Progenitor cell of endocrine pancreas (in vitro differentiated cells): Measurements from ENCODE around the gene FYB2. TPM values are rescaled to one million over a fixed set of nuclear protein-coding genes. Genes with fewer than 3 reads are reported as not detected.

Experiments
- DNase-seq: peaks from one replicate; pipeline ENCODE4 v3.0.0; 2021; ENCODE audit warnings: low spot score; ENCODE audit not compliant: unreplicated experiment
- H3K27ac Mint-ChIP-seq: 2 replicates; pipeline ENCODE4 v1.8.0; 2021; ENCODE audit warnings: mild to moderate bottlenecking, moderate library complexity, mixed read lengths
- H3K27me3 Mint-ChIP-seq: 2 replicates; pipeline ENCODE4 v1.8.0; 2021; ENCODE audit warnings: mixed read lengths
- H3K36me3 Mint-ChIP-seq: 2 replicates; pipeline ENCODE4 v1.8.0; 2022; ENCODE audit warnings: mixed read lengths; ENCODE audit not compliant: insufficient read depth
- H3K4me1 Mint-ChIP-seq: 2 replicates; pipeline ENCODE4 v1.8.0; 2021; ENCODE audit warnings: low read depth, mixed read lengths
- H3K4me3 Mint-ChIP-seq: 2 replicates; pipeline ENCODE4 v1.8.0; 2021; ENCODE audit warnings: low read depth, mild to moderate bottlenecking, moderate library complexity, mixed read lengths
- H3K9me3 Mint-ChIP-seq: 2 replicates; pipeline ENCODE4 v1.8.0; 2021; ENCODE audit warnings: low read depth, mixed read lengths
- total RNA-seq: library from RNA; stranded (reverse); gene quantifications from 2 replicates; pipeline ENCODE4 v1.2.1, GENCODE V29; 2021
- TF ChIP-seq, protein P1 (sequence below): fragments of 200-600 bp; sonication (generic); IDR thresholded peaks from one replicate; pipeline ENCODE4 v1.5.0; 2021; ENCODE audit warnings: antibody characterized with exemption, mild to moderate bottlenecking; ENCODE audit not compliant: unreplicated experiment

Gene FYB2
- total RNA-seq, 1 donor from 2014 or later: 9.6 TPM

DNA sequence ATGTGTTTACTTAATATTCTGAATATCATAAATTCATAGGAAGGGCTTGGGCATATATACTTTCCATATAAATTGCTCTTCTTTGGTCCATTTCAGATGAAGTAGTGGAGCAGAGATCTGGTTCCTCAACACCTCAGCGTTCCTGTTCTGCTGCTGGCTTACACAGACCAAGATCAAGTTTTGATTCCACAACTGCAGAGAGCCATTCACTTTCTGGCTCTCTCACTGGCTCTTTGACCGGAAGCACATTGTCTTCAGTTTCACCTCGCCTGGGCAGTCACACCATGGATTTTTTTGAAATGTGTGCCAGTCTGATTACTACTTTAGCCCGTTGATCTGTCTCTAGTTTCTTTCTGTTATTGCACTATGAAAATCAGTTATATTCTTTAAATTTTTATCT is 111.8 kb downstream of the FYB2 start:
- Mint-ChIP-seq H3K4me1 (peaks cover 15% of the 10 kb centered on the region), H3K27me3 (no peaks in the 10 kb centered on the region), H3K36me3 (peaks cover 35% of the 10 kb centered on the region), H3K4me3 (no peak overlapping the region), H3K9me3 (peaks cover 3% of the 10 kb centered on the region), H3K27ac (no peak overlapping the region)
- DNase-seq: no peak
- TF ChIP-seq, protein P1, sequence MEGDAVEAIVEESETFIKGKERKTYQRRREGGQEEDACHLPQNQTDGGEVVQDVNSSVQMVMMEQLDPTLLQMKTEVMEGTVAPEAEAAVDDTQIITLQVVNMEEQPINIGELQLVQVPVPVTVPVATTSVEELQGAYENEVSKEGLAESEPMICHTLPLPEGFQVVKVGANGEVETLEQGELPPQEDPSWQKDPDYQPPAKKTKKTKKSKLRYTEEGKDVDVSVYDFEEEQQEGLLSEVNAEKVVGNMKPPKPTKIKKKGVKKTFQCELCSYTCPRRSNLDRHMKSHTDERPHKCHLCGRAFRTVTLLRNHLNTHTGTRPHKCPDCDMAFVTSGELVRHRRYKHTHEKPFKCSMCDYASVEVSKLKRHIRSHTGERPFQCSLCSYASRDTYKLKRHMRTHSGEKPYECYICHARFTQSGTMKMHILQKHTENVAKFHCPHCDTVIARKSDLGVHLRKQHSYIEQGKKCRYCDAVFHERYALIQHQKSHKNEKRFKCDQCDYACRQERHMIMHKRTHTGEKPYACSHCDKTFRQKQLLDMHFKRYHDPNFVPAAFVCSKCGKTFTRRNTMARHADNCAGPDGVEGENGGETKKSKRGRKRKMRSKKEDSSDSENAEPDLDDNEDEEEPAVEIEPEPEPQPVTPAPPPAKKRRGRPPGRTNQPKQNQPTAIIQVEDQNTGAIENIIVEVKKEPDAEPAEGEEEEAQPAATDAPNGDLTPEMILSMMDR: no peak

DNA sequence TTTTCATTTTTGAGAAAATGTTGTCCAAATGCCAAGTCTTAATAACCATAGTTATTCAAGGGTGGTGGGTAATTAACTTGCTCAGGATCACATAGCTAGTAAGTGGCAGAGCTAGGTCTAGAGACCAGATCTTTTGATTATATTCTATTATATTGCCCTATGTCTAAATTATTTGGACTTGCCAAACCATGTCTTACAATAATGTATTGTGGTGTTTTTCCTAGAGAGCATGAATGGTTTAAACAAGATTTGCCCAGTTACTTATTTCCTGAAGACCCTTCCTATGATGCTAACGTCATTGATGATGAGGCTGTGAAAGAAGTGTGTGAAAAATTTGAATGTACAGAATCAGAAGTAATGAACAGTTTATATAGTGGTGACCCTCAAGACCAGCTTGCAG is 115.5 kb downstream of the FYB2 start:
- peaks cover 4% of the 10 kb centered on the region for H3K4me1 Mint-ChIP-seq

DNA sequence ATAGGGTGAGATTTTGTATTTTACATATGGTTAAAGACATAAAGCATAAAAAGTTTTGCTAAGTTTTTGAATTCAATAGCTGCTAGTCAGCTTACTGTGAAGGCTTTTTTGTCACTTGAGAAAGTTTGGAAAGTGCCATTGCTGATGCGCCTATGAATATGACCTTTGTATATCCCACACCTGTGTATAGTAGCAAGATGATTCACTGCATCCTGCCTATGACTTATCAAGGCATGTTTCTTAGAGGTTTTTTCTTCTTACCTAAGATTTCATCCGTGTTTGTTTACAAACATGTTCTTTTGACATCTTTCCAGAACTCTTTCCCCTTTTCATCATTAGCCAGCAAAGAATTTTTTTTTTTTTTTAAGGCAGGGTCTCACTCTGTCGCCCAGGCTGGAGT is 122.5 kb downstream of the FYB2 start:
- Mint-ChIP-seq H3K27me3 (no peaks in the 10 kb centered on the region), H3K36me3 (peaks cover 26% of the 10 kb centered on the region), H3K4me1 (no peaks in the 10 kb centered on the region), H3K27ac (no peak overlapping the region), H3K4me3 (no peak overlapping the region), H3K9me3 (peaks cover 11% of the 10 kb centered on the region)
- no peak for DNase-seq
- TF ChIP-seq, protein P1: no peak

More for the DNA sequence above, 115.5 kb downstream of the FYB2 start:
- Mint-ChIP-seq H3K27ac (no peak overlapping the region), H3K9me3 (peaks cover 14% of the 10 kb centered on the region), H3K4me3 (no peak overlapping the region), H3K36me3 (peaks cover 50% of the 10 kb centered on the region), H3K27me3 (no peaks in the 10 kb centered on the region)
- DNase-seq: no peak
- TF ChIP-seq, protein P1: no peak

DNA sequence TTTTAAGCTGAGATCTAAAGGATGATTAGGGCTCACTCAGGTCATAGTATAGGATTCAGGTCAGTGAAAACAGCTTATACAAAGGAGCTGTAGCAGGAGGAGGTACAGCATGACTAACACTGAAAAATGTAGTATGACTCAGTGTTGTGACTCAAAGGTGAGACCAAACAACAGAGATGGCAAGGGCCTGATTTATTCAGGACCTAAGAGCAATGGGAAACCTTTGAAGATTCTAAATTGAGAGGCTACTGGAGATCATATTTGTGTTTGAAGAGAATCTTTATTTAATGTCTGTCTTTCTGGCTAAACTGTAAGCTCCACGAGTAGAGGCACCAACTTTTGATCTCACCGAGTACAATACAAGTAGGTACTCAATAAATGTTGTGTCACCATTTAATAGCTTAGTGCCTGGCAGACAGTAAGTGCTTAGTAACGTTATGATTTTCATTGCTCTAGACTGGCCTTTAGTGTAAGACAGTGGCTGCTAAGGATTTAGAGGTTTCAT is 130.6 kb downstream of the FYB2 start:
- DNase-seq: no peak
- Mint-ChIP-seq H3K4me1 (peaks cover 2% of the 10 kb centered on the region), H3K9me3 (no peaks in the 10 kb centered on the region), H3K27ac (peak overlapping the region; percentile 33), H3K27me3 (no peaks in the 10 kb centered on the region), H3K4me3 (no peak overlapping the region), H3K36me3 (no peaks in the 10 kb centered on the region)
- TF ChIP-seq, protein P1: no peak

DNA sequence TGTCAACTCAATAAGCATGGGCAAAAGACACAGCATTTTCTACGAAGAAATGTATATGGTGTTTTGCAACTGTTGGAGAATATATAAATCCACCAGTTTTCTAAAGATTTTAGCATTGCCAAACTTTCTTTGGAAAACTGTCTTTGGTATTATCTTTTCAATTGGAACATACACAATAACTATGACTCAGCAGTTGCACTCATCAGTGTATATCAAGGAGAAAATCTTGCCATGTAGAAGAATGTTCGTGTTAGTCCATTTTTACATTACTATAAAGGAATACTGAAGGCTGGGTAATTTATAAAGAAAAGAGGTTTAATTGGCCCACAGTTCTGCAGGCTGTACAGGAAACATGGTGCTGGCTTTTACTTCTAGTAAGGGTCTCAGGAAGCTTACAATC is 133.0 kb downstream of the FYB2 start:
- no peak for DNase-seq
- no peaks in the 10 kb centered on the region for H3K36me3 Mint-ChIP-seq
- TF ChIP-seq, protein P1: no peak
- no peak overlapping the region for H3K4me3 Mint-ChIP-seq
- H3K27me3 Mint-ChIP-seq: no peaks in the 10 kb centered on the region
- H3K27ac Mint-ChIP-seq: peak overlapping the region; percentile 11
- peaks cover 2% of the 10 kb centered on the region for H3K4me1 Mint-ChIP-seq
- H3K9me3 Mint-ChIP-seq: no peaks in the 10 kb centered on the region
